Gastroesophageal sphincter (tissue), 3 donors: ENCODE results near the gene CHST12.

Experiments
- POLR2A ChIP-seq, 2 donors: fragments of 450-650 bp; IDR thresholded peaks; one replicate each; pipeline ENCODE4 v1.6.1; 2017; ENCODE audit warnings: antibody characterized with exemption in 2 of 2, mild to moderate bottlenecking in 2 of 2, moderate library complexity in 1 of 2
- TF ChIP-seq, protein P1 (sequence below), 4 experiments: fragments of 200-600 bp in 2 of 4; fragments of 450-650 bp in 2 of 4; sonication (generic) in 1 of 4; IDR thresholded peaks; one replicate each; pipeline ENCODE4 v1.5.1; 2017 to 2019; ENCODE audit warnings: antibody characterized with exemption in 4 of 4, mild to moderate bottlenecking in 2 of 4, moderate library complexity in 2 of 4

DNA sequence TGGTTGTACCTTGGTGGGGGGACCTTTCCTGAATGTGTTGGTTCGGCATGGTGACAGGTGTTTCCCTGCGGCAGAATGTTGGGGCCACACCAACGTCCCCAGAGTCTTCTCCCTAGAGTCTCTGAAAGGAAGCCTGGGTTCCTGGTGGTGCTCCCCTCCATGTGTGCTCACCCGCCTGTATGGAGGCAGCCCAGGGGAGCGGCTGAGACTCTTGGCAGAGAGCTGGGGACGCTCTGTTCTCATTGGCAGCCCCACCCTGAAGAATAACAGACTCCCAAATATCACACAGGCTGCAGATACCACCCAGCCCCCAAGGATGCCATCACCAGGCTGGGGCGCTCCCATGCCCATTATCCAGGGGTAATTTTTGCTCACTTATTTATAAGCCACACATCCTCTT, 34.8 kb downstream of the CHST12 start:
- TF ChIP-seq, protein P1, sequence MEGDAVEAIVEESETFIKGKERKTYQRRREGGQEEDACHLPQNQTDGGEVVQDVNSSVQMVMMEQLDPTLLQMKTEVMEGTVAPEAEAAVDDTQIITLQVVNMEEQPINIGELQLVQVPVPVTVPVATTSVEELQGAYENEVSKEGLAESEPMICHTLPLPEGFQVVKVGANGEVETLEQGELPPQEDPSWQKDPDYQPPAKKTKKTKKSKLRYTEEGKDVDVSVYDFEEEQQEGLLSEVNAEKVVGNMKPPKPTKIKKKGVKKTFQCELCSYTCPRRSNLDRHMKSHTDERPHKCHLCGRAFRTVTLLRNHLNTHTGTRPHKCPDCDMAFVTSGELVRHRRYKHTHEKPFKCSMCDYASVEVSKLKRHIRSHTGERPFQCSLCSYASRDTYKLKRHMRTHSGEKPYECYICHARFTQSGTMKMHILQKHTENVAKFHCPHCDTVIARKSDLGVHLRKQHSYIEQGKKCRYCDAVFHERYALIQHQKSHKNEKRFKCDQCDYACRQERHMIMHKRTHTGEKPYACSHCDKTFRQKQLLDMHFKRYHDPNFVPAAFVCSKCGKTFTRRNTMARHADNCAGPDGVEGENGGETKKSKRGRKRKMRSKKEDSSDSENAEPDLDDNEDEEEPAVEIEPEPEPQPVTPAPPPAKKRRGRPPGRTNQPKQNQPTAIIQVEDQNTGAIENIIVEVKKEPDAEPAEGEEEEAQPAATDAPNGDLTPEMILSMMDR (IDR thresholded peaks at IDR 0.05): no peak
- no peak for TF ChIP-seq POLR2A (IDR thresholded peaks at IDR 0.05)
